Stimulated activated CD4-positive, alpha-beta T cell treated with anti-CD3 and anti-CD28 coated beads, TNF-alpha, amount 100 ng/mL, for 48 hours (primary cell): Measurements from ENCODE around the gene REXO5.
"Not testable (repeated sequence)": the region's sequence is repeated elsewhere in the genome, so short reads cannot be mapped to it uniquely, and the experiment has no call there.

Source experiments
- DNase-seq, 3 donors: peaks; one replicate each; pipeline ENCODE4 v3.0.0-alpha.2; 2020; ENCODE audit warnings: low read depth in 3 of 3

REXO5 gene, protein sequence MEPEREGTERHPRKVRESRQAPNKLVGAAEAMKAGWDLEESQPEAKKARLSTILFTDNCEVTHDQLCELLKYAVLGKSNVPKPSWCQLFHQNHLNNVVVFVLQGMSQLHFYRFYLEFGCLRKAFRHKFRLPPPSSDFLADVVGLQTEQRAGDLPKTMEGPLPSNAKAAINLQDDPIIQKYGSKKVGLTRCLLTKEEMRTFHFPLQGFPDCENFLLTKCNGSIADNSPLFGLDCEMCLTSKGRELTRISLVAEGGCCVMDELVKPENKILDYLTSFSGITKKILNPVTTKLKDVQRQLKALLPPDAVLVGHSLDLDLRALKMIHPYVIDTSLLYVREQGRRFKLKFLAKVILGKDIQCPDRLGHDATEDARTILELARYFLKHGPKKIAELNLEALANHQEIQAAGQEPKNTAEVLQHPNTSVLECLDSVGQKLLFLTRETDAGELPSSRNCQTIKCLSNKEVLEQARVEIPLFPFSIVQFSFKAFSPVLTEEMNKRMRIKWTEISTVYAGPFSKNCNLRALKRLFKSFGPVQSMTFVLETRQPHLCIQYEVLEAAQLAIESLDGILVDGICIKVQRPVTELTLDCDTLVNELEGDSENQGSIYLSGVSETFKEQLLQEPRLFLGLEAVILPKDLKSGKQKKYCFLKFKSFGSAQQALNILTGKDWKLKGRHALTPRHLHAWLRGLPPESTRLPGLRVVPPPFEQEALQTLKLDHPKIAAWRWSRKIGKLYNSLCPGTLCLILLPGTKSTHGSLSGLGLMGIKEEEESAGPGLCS

DNA sequence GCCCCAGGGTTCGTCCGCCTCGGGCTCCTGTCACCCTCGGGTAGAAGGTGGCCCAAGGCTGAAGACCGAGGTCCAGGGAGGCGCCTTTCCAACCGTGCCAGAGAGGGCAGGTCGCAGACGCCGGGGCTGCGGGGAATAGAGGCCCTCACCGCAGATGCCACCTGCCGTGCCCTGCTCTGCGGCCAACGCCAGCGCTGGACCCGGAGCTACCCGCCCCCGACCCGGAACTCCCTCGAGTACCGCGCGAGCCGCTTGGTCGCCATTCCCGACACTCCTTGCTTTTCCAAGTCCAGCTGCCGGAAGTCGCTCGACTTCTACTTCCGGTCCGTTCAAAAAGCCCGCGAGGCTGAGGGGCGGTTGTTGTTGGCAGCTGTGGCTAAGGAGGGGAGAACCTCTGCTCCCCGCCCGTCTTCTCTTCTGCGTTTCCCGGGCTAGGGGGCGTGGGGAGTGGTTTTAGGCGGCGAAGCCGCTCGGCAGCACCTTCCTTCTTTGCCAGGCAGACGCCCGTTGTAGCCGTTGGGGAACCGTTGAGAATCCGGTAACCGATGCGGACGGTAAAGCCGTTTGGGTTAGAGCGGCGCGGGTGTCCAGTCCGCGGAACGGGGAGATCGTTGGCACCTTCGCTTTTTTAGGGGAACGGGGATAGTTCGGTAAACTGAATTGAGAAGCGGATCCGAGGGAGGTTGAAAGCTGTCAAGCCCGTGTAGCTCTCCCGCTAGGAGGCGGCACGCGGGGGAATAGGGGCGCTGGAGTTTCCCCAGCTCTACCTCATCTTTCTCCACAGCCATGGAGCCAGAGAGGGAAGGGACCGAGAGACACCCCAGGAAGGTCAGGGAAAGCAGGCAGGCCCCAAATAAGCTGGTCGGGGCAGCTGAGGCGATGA lies at the start of gene REXO5, which contains the start of gene ERI2:
Gene REXO5, plus strand, starts transcription at position 360 of the 883 bp plus-strand sequence. Its CDS starts 427 bp downstream, at position 787.
Gene ERI2, minus strand, starts transcription at position 305 of the 883 bp plus-strand sequence. Its CDS starts 42 bp downstream, at position 263.
- DNase-seq, result peak; percentile 61 to 66 (median 61)

DNA sequence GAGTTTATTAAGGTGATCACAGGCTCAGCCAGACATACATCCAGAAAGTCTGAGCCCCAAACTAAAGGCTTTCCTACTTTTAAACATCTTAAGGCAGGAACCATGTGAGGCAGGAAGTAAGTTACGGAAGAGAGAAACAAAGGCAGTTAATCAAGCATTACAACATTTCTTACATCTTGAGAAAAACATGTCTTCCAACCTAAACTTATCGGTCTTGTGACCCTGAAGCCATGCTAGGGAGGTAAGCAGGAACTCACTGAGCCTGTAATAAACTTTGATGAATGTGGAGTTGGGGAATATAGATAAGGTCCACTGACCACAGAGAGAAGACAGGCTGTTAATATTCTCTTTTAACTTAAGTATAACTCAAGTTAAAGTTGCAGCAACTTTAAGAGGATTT lies 46.0 kb upstream of the REXO5 start:
- DNase-seq, result no peak

DNA sequence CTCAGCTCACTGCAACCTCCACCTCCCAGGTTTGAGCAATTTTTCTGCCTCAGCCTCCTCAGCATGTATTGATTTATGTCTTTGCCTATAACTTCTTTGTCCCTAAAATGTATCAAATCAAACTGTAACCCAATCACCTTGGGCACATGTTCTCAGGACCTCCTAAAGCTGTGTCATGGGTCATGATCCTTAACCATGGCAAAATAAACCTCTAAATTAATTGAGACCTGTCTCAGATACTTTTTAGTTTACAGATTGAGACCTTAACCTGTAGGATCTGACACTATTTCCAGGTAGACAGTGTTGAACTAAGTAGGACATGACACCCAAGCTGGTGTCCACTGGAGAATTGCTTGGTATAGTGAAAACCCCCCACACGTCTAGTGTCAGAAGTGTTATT lies 45.2 kb upstream of the REXO5 start:
- no peak for DNase-seq

- DNase-seq, result no peak
Observed at GRCh38 chr16:20762404-20763123, 43.8 kb upstream of the REXO5 start.

- peak; percentile 23 to 47 (median 41) for DNase-seq
Observed at GRCh38 chr16:20763461-20764232, 42.7 kb upstream of the REXO5 start, which contains the start of gene ACSM3. TSS of gene ACSM3 (plus strand) at chr16:20764014. CDS start at chr16:20770035, 6,021 bp downstream.

GRCh38 chr16:20764448-20764847 lies 41.9 kb upstream of the REXO5 start:
- not testable (repeated sequence) for DNase-seq

- DNase-seq, result no peak
Observed at GRCh38 chr16:20765732-20766131, 40.6 kb upstream of the REXO5 start.

DNA sequence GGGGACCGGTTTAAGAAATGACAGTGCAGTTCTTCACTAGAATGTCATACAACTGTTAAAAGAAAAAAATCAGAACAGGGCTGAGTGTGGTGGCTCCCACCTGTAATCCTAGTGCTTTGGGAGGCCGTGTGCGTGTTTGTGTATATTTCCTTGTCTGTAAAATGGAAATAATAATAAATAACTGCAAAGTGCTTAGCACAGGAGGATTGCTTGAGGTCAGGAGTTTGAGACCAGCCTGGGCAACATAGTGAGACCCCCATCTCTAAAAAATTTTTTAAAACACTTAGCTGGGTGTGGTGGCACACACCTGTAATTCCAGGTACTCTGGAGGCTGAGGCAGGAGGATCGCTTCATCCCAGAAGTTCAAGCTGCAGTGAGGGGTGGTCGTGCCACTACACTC lies 40.0 kb upstream of the REXO5 start:
- no peak for DNase-seq

- DNase-seq, result no peak
Observed at GRCh38 chr16:20767577-20767976, 38.8 kb upstream of the REXO5 start.

GRCh38 chr16:20768121-20768520 lies 38.2 kb upstream of the REXO5 start:
- DNase-seq, result no peak

- DNase-seq, result no peak
Observed at GRCh38 chr16:20768818-20769217, 37.5 kb upstream of the REXO5 start.

DNA sequence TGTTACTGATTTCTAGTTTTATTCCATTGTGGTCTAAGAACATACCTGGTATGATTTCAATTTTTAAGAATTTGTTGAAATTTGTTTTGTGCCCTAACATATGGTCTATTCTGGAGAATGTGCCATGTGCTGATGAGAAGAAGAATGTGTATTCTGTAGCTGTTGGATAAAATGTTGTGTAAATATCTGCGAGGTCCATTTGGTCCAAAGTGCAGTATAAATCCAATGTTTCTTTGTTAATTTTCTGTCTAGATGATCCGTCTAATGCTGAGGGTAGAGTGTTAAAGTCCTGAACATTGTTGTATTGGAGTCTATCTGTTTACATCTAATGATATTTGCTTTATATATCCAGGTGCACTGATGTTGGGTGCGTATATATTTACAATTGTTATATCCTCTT lies 32.6 kb upstream of the REXO5 start:
- DNase-seq, result no peak

- DNase-seq, result peak; percentile 36 to 54 (median 47)
Observed at GRCh38 chr16:20774703-20775362, 31.5 kb upstream of the REXO5 start.

DNA sequence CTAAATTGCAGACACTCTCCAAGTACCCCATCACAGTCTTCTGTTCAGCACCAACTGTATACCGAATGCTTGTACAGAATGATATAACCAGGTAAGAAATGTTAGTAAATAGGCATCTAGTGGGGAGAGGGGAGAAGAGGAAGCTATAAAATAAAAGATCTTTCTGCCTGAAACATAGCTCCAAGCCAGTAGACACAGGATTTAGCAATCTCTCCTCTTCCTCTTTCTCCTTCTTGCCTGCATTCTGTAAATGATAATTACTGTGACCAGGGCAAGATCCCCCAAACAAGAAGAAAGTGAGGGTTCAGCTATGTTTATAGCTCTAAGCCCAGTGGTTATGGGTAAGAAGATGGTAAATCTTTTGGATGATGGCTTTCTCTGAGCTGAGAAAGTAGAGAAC lies 24.6 kb upstream of the REXO5 start:
- DNase-seq, result no peak

GRCh38 chr16:20782470-20782869 lies 23.9 kb upstream of the REXO5 start:
- no peak for DNase-seq

GRCh38 chr16:20784204-20784603 lies 22.1 kb upstream of the REXO5 start:
- no peak for DNase-seq

DNA sequence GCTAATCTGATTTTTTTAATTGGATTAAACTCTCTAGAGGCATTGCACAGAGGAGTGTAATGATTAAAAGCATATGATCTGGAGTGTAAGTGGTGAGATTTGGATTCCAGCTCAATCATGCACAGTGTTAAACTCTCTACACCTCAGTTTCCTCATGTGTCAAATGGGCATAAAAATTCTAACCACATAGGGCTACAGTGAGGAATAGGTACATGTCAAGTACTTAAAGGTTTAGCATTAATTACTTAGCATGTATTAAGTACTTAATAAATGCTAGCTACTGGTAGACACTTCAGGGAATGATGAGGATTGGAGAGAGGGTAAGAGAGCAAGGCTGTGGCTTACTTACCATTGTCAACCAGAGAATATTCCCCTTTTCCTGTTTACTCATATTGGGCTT lies 17.2 kb upstream of the REXO5 start:
- no peak for DNase-seq

GRCh38 chr16:20791923-20792612 lies 14.3 kb upstream of the REXO5 start:
- no peak for DNase-seq

- no peak for DNase-seq
Observed at GRCh38 chr16:20798364-20798763, 8.0 kb upstream of the REXO5 start.
